ENCODE measurements around the gene RIMBP2. TPM values are rescaled to one million over a fixed set of nuclear protein-coding genes. Genes with fewer than 3 reads are reported as not detected.

The RIMBP2 gene
- total and polyA plus RNA-seq, 11 donors, result 2.1 TPM; not detected in 10

- no peaks in the 10 kb centered on the region for H3K36me3 ChIP-seq
- no peak for ATAC-seq
- 60 to 74% (median 70%) methylated on average over 7 of the region's 7 CpGs for WGBS, 4 donors
- intact Hi-C loops (cut with DNase I), result no loop called here
- H3K27me3 ChIP-seq, result no peaks in the 10 kb centered on the region
- H3K4me1 ChIP-seq, result no peaks in the 10 kb centered on the region
- H3K4me3 ChIP-seq, result no peak overlapping the region
- H3K27ac ChIP-seq, result no peak overlapping the region
- DNase-seq, result no peak
- TF ChIP-seq POLR2A (IDR thresholded peaks at IDR 0.05), result no peak
- TF ChIP-seq CTCF (IDR thresholded peaks at IDR 0.05), result no peak
- no peaks in the 10 kb centered on the region for H3K9me3 ChIP-seq
Measured at GRCh38 chr12:130573766-130574165, 142.3 kb downstream of the RIMBP2 start.

- H3K4me1 ChIP-seq, result no peaks in the 10 kb centered on the region
- 84 to 90% (median 88%) methylated on average over 14 of the region's 14 CpGs for WGBS, 4 donors
- H3K9me3 ChIP-seq, result no peaks in the 10 kb centered on the region
- no peak overlapping the region for H3K4me3 ChIP-seq
- no peak for DNase-seq
- no peaks in the 10 kb centered on the region for H3K36me3 ChIP-seq
- ATAC-seq, result no peak
- H3K27me3 ChIP-seq, result no peaks in the 10 kb centered on the region
- intact Hi-C loops (cut with DNase I), result no loop called here
- TF ChIP-seq POLR2A (IDR thresholded peaks at IDR 0.05), result no peak
- H3K27ac ChIP-seq, result no peak overlapping the region
Measured at GRCh38 chr12:130573235-130573634, 142.9 kb downstream of the RIMBP2 start.

GRCh38 chr12:130572553-130572952, 143.5 kb downstream of the RIMBP2 start:
- Histone ChIP-seq H3K36me3 (no peaks in the 10 kb centered on the region), H3K27me3 (no peaks in the 10 kb centered on the region), H3K9me3 (no peaks in the 10 kb centered on the region), H3K4me1 (no peaks in the 10 kb centered on the region), H3K4me3 (no peak overlapping the region), H3K27ac (no peak overlapping the region)
- intact Hi-C loops (cut with DNase I), result no loop called here
- DNase-seq (no peak), ATAC-seq (no peak)
- no peak for TF ChIP-seq POLR2A (IDR thresholded peaks at IDR 0.05)
- no peak for TF ChIP-seq CTCF (IDR thresholded peaks at IDR 0.05)
- 71 to 78% (median 73%) methylated on average over 10 to 11 of the region's 11 CpGs for whole genome bisulfite sequencing, 4 donors

- Histone ChIP-seq H3K36me3 (no peaks in the 10 kb centered on the region), H3K9me3 (peaks cover 0 to 3% (median 0%) of the 10 kb centered on the region in 12 donors), H3K4me1 (no peaks in the 10 kb centered on the region), H3K27me3 (no peaks in the 10 kb centered on the region), H3K27ac (no peak overlapping the region), H3K4me3 (no peak overlapping the region)
- WGBS, 4 donors, result 69 to 84% (median 82%) methylated on average over 5 to 8 of the region's 8 CpGs
- intact Hi-C loops (cut with DNase I), result no loop called here
- no peak for TF ChIP-seq POLR2A (IDR thresholded peaks at IDR 0.05)
- DNase-seq (no peak), ATAC-seq (no peak)
Measured at GRCh38 chr12:130571734-130572133, 144.4 kb downstream of the RIMBP2 start.

- H3K27ac ChIP-seq, result no peak overlapping the region
- WGBS, 4 donors, result 75 to 85% (median 79%) methylated on average over 6 of the region's 6 CpGs
- intact Hi-C loops (cut with DNase I), result no loop called here
Measured at GRCh38 chr12:130571089-130571488, 145.0 kb downstream of the RIMBP2 start.

More at GRCh38 chr12:130571089-130571488, 145.0 kb downstream of the RIMBP2 start:
- no peaks in the 10 kb centered on the region for H3K36me3 ChIP-seq
- peaks cover 0 to 9% (median 2%) of the 10 kb centered on the region in 12 donors for H3K9me3 ChIP-seq
- ATAC-seq (no peak), DNase-seq (no peak)
- no peaks in the 10 kb centered on the region for H3K4me1 ChIP-seq
- H3K27me3 ChIP-seq, result no peaks in the 10 kb centered on the region
- TF ChIP-seq CTCF (IDR thresholded peaks at IDR 0.05) (no peak), POLR2A (IDR thresholded peaks at IDR 0.05) (no peak)
- H3K4me3 ChIP-seq, result no peak overlapping the region
